ENCODE data around the gene HOXA9. TPM values are rescaled to one million over a fixed set of nuclear protein-coding genes. Genes with fewer than 3 reads are reported as not detected.

Gene HOXA9
- total RNA-seq, 1 experiment from 2014 or later: 91.0 TPM

- Histone ChIP-seq H3K4me1 (ENCODE audit: control insufficient read depth in 1 of 2, insufficient read depth in 2 of 2, low read length in 2 of 2) (peaks cover 33 to 78% of the 10 kb centered on the region in 2 experiments), H3K36me3 (ENCODE audit: control insufficient read depth in 1 of 2, insufficient read depth in 2 of 2, low read length in 2 of 2) (no peaks in the 10 kb centered on the region), H3K4me2 (ENCODE audit: low read length) (peak overlapping the region; percentile 76), H3K79me2 (ENCODE audit: insufficient read depth, low read length) (no peaks in the 10 kb centered on the region), H3K9me2 (ENCODE audit: insufficient read depth) (no peaks in the 10 kb centered on the region), H2AFZ (ENCODE audit: low read depth, low read length, poor library complexity, severe bottlenecking) (peak overlapping the region; percentile 70), H3K4me3 (replicated peaks in 1 of 2; ENCODE audit: low read depth in 1 of 2, low read length in 2 of 2) (peak overlapping the region; percentile 27 to 37), H3K27me3 (ENCODE audit: insufficient read depth, low read length) (peaks cover 40% of the 10 kb centered on the region), H4K20me1 (ENCODE audit: insufficient read depth) (no peaks in the 10 kb centered on the region), H3K9me3 (ENCODE audit: control insufficient read depth in 1 of 2, insufficient read depth in 1 of 2, low read depth in 1 of 2, low read length in 2 of 2) (no peaks in the 10 kb centered on the region), H3K27ac (ENCODE audit: low read depth, low read length) (peak overlapping the region; percentile 60; the same call in 1 of the 2 replicates), H3K9ac (ENCODE audit: low read length) (peak overlapping the region; percentile 52)
- no TSS peak for BruUV-seq (replicated peaks)
- TF ChIP-seq, protein P1, sequence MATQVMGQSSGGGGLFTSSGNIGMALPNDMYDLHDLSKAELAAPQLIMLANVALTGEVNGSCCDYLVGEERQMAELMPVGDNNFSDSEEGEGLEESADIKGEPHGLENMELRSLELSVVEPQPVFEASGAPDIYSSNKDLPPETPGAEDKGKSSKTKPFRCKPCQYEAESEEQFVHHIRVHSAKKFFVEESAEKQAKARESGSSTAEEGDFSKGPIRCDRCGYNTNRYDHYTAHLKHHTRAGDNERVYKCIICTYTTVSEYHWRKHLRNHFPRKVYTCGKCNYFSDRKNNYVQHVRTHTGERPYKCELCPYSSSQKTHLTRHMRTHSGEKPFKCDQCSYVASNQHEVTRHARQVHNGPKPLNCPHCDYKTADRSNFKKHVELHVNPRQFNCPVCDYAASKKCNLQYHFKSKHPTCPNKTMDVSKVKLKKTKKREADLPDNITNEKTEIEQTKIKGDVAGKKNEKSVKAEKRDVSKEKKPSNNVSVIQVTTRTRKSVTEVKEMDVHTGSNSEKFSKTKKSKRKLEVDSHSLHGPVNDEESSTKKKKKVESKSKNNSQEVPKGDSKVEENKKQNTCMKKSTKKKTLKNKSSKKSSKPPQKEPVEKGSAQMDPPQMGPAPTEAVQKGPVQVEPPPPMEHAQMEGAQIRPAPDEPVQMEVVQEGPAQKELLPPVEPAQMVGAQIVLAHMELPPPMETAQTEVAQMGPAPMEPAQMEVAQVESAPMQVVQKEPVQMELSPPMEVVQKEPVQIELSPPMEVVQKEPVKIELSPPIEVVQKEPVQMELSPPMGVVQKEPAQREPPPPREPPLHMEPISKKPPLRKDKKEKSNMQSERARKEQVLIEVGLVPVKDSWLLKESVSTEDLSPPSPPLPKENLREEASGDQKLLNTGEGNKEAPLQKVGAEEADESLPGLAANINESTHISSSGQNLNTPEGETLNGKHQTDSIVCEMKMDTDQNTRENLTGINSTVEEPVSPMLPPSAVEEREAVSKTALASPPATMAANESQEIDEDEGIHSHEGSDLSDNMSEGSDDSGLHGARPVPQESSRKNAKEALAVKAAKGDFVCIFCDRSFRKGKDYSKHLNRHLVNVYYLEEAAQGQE (IDR thresholded peaks at IDR 0.05; ENCODE audit: low read depth): no peak
- TF ChIP-seq CBX3 (IDR thresholded peaks at IDR 0.05; ENCODE audit: low read depth) (no peak), SRF (IDR thresholded peaks at IDR 0.05; ENCODE audit: low read depth) (no peak)
- ATAC-seq (no peak), DNase-seq (ENCODE audit: low read depth, low spot score) (no peak)
- ChIA-PET CTCF (no interaction called here), RAD21 (ENCODE audit: low non-redundant PET in 1 of 2, low total read pairs in 2 of 2, uncharacterized antibody in 2 of 2, unreplicated experiment in 2 of 2) (no interaction called here), POLR2A (no interaction called here)
- intact Hi-C loops (cut with micrococcal nuclease): no loop called here
These were observed 41.8 kb downstream of the HOXA9 start for GRCh38 chr7:27123477-27124053.

DNA sequence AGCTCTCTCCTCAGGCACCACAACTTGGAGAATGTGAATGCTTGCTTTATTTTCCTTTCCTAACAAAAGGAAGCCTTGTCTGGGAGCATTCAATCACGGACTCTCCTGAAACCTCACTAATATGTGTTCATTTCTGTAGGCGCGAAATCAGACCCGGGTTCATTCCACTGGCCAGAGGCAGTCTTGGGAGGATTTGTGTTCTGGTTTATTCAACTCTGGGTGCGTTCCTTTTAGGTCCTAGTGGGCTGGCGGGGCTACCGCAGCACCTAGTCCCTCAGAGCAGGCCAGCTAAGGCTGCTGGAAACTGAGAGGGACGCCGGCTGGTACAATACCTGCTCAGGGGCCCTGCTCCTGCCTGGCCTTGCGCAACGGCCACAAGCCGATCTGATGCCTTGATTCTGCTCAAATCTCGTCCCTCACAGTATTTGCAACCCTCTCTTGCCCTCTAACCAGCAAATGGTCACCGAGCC, 42.3 kb downstream of the HOXA9 start:
- H4K20me1 ChIP-seq (ENCODE audit: insufficient read depth): no peaks in the 10 kb centered on the region
- intact Hi-C loops (cut with micrococcal nuclease): no loop called here
- H3K4me1 ChIP-seq (ENCODE audit: control insufficient read depth in 1 of 2, insufficient read depth in 2 of 2, low read length in 2 of 2): peaks cover 33 to 75% of the 10 kb centered on the region in 2 experiments
- no peaks in the 10 kb centered on the region for H3K36me3 ChIP-seq (ENCODE audit: control insufficient read depth in 1 of 2, insufficient read depth in 2 of 2, low read length in 2 of 2)
- H2AFZ ChIP-seq (ENCODE audit: low read depth, low read length, poor library complexity, severe bottlenecking): no peak overlapping the region
- BruUV-seq (replicated peaks): no TSS peak
- H3K9ac ChIP-seq (ENCODE audit: low read length): no peak overlapping the region
- DNase-seq (ENCODE audit: low read depth, low spot score) (no peak), ATAC-seq (no peak)
- peaks cover 36% of the 10 kb centered on the region; the same call in 1 of the 2 replicates for H3K27me3 ChIP-seq (ENCODE audit: insufficient read depth, low read length)
- no peaks in the 10 kb centered on the region for H3K9me2 ChIP-seq (ENCODE audit: insufficient read depth)
- CTCF ChIA-PET: no interaction called here
- RAD21 ChIA-PET (ENCODE audit: low non-redundant PET in 1 of 2, low total read pairs in 2 of 2, uncharacterized antibody in 2 of 2, unreplicated experiment in 2 of 2): no interaction called here
- no peak overlapping the region for H3K4me3 ChIP-seq (replicated peaks in 1 of 2; ENCODE audit: low read depth in 1 of 2, low read length in 2 of 2)
- TF ChIP-seq ZNF274 (IDR thresholded peaks at IDR 0.05; ENCODE audit: low read depth, low read length): no peak
- no peaks in the 10 kb centered on the region for H3K9me3 ChIP-seq (ENCODE audit: control insufficient read depth in 1 of 2, insufficient read depth in 1 of 2, low read depth in 1 of 2, low read length in 2 of 2)
- no peaks in the 10 kb centered on the region for H3K79me2 ChIP-seq (ENCODE audit: insufficient read depth, low read length)
- POLR2A ChIA-PET: no interaction called here
- H3K4me2 ChIP-seq (ENCODE audit: low read length): peak overlapping the region; percentile 76; the same call in 1 of the 2 replicates
- no peak overlapping the region for H3K27ac ChIP-seq (ENCODE audit: low read depth, low read length)
